Epithelial cell of esophagus (primary cell): Measurements from ENCODE around the gene TMEM243.

Experiments used
- DNase-seq: peaks from one replicate; pipeline ENCODE4 v3.0.0; 2010; ENCODE audit warnings: low read depth
- H3K4me3 ChIP-seq: 2 replicates; pipeline ENCODE4 v1.5.1; 2011; ENCODE audit warnings: mild to moderate bottlenecking, low read length, control low read depth
- CTCF ChIP-seq: IDR thresholded peaks from 2 replicates; pipeline ENCODE4 v1.5.1; 2011; ENCODE audit warnings: low read depth, mild to moderate bottlenecking, low read length, control low read depth, inconsistent platforms; ENCODE audit not compliant: insufficient read depth; ENCODE audit errors: missing control alignments

Gene TMEM243

GRCh38 chr7:87159538-87159937 is 60.0 kb downstream of the TMEM243 start:
- TF ChIP-seq CTCF, result no peak
- DNase-seq, result no peak
- H3K4me3 ChIP-seq, result no peak overlapping the region

- H3K4me3 ChIP-seq, result no peak overlapping the region
- no peak for TF ChIP-seq CTCF
- DNase-seq, result no peak
Observed at GRCh38 chr7:87156709-87157108, 62.8 kb downstream of the TMEM243 start.

GRCh38 chr7:87155788-87156187 is 63.7 kb downstream of the TMEM243 start:
- DNase-seq, result no peak
- H3K4me3 ChIP-seq, result no peak overlapping the region
- TF ChIP-seq CTCF, result no peak

GRCh38 chr7:87154569-87154968 is 65.0 kb downstream of the TMEM243 start:
- TF ChIP-seq CTCF, result no peak
- peak overlapping the region; percentile 79 for H3K4me3 ChIP-seq
- no peak for DNase-seq

- TF ChIP-seq CTCF, result no peak
- peak overlapping the region; percentile 79 for H3K4me3 ChIP-seq
- no peak for DNase-seq
Observed at GRCh38 chr7:87154166-87154565, 65.4 kb downstream of the TMEM243 start.

- DNase-seq, result peak; percentile 55
- peak overlapping the region; percentile 79 for H3K4me3 ChIP-seq
- TF ChIP-seq CTCF, result no peak
Observed at GRCh38 chr7:87152897-87153641, 66.5 kb downstream of the TMEM243 start.
